HFF-Myc (cell line): ENCODE results near the gene SMG9.
"Not testable (repeated sequence)": the region's sequence is repeated elsewhere in the genome, so short reads cannot be mapped to it uniquely, and the experiment has no call there.

Experiments
- DNase-seq: peaks from one replicate; pipeline ENCODE4 v3.0.0-alpha.2; 2011; ENCODE audit warnings: low read depth; ENCODE audit errors: extremely low read depth
- H3K4me3 ChIP-seq: replicated peaks from 2 replicates; pipeline ENCODE4 v1.5.1; 2011; ENCODE audit warnings: low read depth, mild to moderate bottlenecking, control low read depth, low read length
- TF ChIP-seq, protein P1 (sequence below): IDR thresholded peaks from 2 replicates; pipeline ENCODE4 v1.5.1; 2012; ENCODE audit warnings: mild to moderate bottlenecking, low read depth, low read length, control low read depth; ENCODE audit errors: missing control alignments

The SMG9 gene

DNA sequence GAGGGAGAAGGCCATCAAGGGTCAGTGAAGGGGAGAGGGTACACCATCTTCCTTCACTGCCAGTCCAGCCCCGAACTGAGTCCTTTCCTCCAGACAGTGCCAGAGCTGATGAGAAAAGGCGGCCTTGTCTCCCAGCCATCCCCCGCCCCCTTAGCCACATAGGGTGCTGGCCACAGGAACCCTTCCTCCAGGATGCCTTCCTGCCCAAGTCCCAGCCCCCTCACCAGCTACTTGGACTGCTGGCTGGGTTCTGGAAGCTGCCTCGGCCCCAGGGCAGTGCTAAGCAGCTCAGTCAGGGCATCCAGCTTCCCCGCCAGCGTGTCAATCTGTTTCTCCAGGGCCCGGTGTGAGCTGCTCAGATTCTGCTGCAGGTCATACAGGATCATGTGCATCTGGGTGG is 12.6 kb upstream of the SMG9 start:
- TF ChIP-seq, protein P1, sequence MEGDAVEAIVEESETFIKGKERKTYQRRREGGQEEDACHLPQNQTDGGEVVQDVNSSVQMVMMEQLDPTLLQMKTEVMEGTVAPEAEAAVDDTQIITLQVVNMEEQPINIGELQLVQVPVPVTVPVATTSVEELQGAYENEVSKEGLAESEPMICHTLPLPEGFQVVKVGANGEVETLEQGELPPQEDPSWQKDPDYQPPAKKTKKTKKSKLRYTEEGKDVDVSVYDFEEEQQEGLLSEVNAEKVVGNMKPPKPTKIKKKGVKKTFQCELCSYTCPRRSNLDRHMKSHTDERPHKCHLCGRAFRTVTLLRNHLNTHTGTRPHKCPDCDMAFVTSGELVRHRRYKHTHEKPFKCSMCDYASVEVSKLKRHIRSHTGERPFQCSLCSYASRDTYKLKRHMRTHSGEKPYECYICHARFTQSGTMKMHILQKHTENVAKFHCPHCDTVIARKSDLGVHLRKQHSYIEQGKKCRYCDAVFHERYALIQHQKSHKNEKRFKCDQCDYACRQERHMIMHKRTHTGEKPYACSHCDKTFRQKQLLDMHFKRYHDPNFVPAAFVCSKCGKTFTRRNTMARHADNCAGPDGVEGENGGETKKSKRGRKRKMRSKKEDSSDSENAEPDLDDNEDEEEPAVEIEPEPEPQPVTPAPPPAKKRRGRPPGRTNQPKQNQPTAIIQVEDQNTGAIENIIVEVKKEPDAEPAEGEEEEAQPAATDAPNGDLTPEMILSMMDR, result no peak
- no peak for DNase-seq
- H3K4me3 ChIP-seq, result no peak overlapping the region

DNA sequence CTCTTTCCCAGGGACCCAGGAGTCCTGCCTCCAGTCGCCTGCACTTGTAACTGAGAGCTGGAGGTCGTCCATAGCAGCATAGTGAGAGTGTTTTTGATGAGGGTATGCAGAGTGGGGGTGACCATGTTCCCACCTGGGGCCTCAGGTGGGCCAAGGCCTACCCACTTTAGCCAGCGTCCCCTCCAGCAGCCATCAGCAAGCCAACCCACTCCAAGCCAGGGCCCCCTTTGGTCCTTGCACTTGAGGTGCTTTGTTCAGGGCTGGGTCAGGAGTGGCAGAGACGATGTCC is 11.9 kb upstream of the SMG9 start:
- TF ChIP-seq, protein P1, result no peak
- H3K4me3 ChIP-seq, result no peak overlapping the region
- no peak for DNase-seq

- H3K4me3 ChIP-seq, result no peak overlapping the region
- TF ChIP-seq, protein P1, result no peak
- peak; percentile 88 for DNase-seq
These were observed 10.5 kb upstream of the SMG9 start for GRCh38 chr19:43765109-43765876.

GRCh38 chr19:43764684-43765083 is 9.9 kb upstream of the SMG9 start:
- DNase-seq, result not testable (repeated sequence)

DNA sequence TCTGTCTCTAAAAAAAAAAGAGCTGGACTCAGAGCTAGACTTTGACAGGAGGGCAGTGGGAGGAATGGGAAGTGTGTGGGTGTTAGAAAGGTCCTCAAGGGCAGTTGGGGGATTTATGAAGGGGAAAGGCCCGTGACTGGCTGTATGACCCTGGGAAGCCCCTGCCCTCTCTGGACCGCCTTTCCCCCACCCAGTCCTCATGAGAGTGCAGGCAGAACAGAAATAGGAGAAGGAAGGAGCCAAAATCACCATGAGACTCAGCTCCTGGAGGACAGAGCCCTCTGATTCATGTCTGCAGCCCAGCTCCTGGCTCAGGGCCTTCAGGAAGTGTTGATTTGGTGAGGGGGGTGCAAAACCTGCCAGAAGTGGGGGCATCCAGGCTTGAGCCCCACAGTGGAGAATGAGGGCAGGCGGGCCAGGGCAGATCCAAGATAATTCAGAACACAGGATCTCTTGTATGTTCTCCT is 8.7 kb upstream of the SMG9 start:
- no peak for DNase-seq
- TF ChIP-seq, protein P1, result no peak
- H3K4me3 ChIP-seq, result no peak overlapping the region

More at GRCh38 chr19:43764684-43765083, 9.9 kb upstream of the SMG9 start:
- not testable (repeated sequence) for H3K4me3 ChIP-seq

DNA sequence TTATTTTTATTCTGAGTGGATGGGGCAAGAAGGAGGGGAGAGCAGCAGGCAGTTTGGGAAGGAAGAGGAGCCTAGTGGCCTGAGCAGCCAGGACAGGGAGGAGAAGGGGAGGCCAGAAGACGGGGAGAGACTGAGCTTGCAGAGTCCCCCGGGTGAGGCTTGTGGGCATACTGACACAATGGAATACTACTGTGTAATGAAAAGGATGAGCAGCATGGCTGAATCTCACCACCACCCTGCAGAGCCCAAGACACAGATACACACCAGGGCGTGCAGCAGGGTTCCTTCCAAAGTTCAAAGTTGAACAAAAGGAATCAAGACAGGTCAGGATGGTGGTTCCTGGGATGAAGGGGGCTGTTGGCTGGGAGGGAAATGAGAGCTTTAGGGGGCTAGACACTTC is 8.1 kb upstream of the SMG9 start:
- TF ChIP-seq, protein P1, result no peak
- DNase-seq, result no peak
- no peak overlapping the region for H3K4me3 ChIP-seq

GRCh38 chr19:43760941-43761340 is 6.2 kb upstream of the SMG9 start:
- TF ChIP-seq, protein P1, result no peak
- no peak overlapping the region for H3K4me3 ChIP-seq
- no peak for DNase-seq
